Measurements from ENCODE around the gene PSG6.
"Not testable (repeated sequence)": the region's sequence is repeated elsewhere in the genome, so short reads cannot be mapped to it uniquely, and the experiment has no call there.

PSG6 gene

GRCh38 chr19:42900561-42900960 lies 17.1 kb downstream of the PSG6 start:
- not testable (repeated sequence) for DNase-seq

GRCh38 chr19:42899674-42900073 lies 18.0 kb downstream of the PSG6 start:
- DNase-seq = not testable (repeated sequence)

- DNase-seq = not testable (repeated sequence)
Measured at GRCh38 chr19:42899110-42899509, 18.6 kb downstream of the PSG6 start.

- not testable (repeated sequence) for DNase-seq
Measured at GRCh38 chr19:42898656-42899055, 19.0 kb downstream of the PSG6 start.

- DNase-seq = not testable (repeated sequence)
Measured at GRCh38 chr19:42897729-42898128, 20.0 kb downstream of the PSG6 start.

- not testable (repeated sequence) for DNase-seq
Measured at GRCh38 chr19:42890446-42890845, 27.2 kb downstream of the PSG6 start.

GRCh38 chr19:42887876-42888445 lies 29.7 kb downstream of the PSG6 start:
- DNase-seq = not testable (repeated sequence)

- DNase-seq = not testable (repeated sequence)
Measured at GRCh38 chr19:42882730-42883129, 35.0 kb downstream of the PSG6 start.

GRCh38 chr19:42882010-42882409 lies 35.7 kb downstream of the PSG6 start:
- DNase-seq = not testable (repeated sequence)

GRCh38 chr19:42881279-42881678 lies 36.4 kb downstream of the PSG6 start:
- DNase-seq = not testable (repeated sequence)

- not testable (repeated sequence) for DNase-seq
Measured at GRCh38 chr19:42880621-42881020, 37.1 kb downstream of the PSG6 start.

GRCh38 chr19:42879613-42880012 lies 38.1 kb downstream of the PSG6 start, which contains the start of gene PSG1:
TSS of gene PSG1 (minus strand) at chr19:42879713. CDS start at chr19:42879581, 132 bp downstream.
- DNase-seq = no peak

GRCh38 chr19:42876596-42876995 lies 41.1 kb downstream of the PSG6 start:
- DNase-seq = not testable (repeated sequence)

- not testable (repeated sequence) for DNase-seq
Measured at GRCh38 chr19:42875881-42876280, 41.8 kb downstream of the PSG6 start.

GRCh38 chr19:42874901-42875813 lies 42.5 kb downstream of the PSG6 start:
- DNase-seq = not testable (repeated sequence)

GRCh38 chr19:42874136-42874535 lies 43.6 kb downstream of the PSG6 start:
- DNase-seq = not testable (repeated sequence)

- no peak for DNase-seq
Measured at GRCh38 chr19:42872608-42873007, 45.1 kb downstream of the PSG6 start.

GRCh38 chr19:42857544-42857867 lies 60.2 kb downstream of the PSG6 start:
- no peak for DNase-seq

- DNase-seq = not testable (repeated sequence)
Measured at GRCh38 chr19:42856866-42857543, 60.7 kb downstream of the PSG6 start.

- not testable (repeated sequence) for DNase-seq
Measured at GRCh38 chr19:42854745-42855144, 62.9 kb downstream of the PSG6 start.

- DNase-seq = not testable (repeated sequence)
Measured at GRCh38 chr19:42853231-42853630, 64.5 kb downstream of the PSG6 start.

GRCh38 chr19:42852821-42853220 lies 64.9 kb downstream of the PSG6 start:
- not testable (repeated sequence) for DNase-seq

Measured in NCI-H510A treated with DMSO at 0.1 percent for 48 hours (cell line).